Brain microvascular endothelial cell (primary cell): ENCODE results near the gene CAMK2D.
"Not testable (repeated sequence)": the region's sequence is repeated elsewhere in the genome, so short reads cannot be mapped to it uniquely, and the experiment has no call there.

Source experiments
- DNase-seq: peaks from one replicate; pipeline ENCODE4 v3.0.0-alpha.2; 2020
- H3K27ac ChIP-seq: fragments of 250-450 bp; sonication (Bioruptor Pico); 2 replicates; pipeline ENCODE4 v1.5.1; 2020; ENCODE audit warnings: mild to moderate bottlenecking, moderate library complexity
- H3K27me3 ChIP-seq: fragments of 250-450 bp; sonication (Bioruptor Pico); replicated peaks from 2 replicates; pipeline ENCODE4 v1.5.1; 2020; ENCODE audit warnings: mild to moderate bottlenecking
- H3K36me3 ChIP-seq: fragments of 250-450 bp; sonication (Bioruptor Pico); replicated peaks from 2 replicates; pipeline ENCODE4 v1.5.1; 2020; ENCODE audit warnings: mild to moderate bottlenecking
- H3K4me3 ChIP-seq: 2 replicates; pipeline ENCODE4 v1.5.1; 2011; ENCODE audit warnings: low read depth, mild to moderate bottlenecking, control low read depth, low read length, moderate library complexity
- in situ Hi-C: cut with HindIII; loops from 2 replicates; pipeline ENCODE4 v1.10.0; 2017; ENCODE audit warnings: low sequenced_read_pairs, low pct_ligation_motif_present
- TF ChIP-seq, protein P1 (sequence below): IDR thresholded peaks from 2 replicates; pipeline ENCODE4 v1.5.1; 2011; ENCODE audit warnings: low read depth, mild to moderate bottlenecking, moderate library complexity, low read length, control low read depth, inconsistent platforms; ENCODE audit errors: missing control alignments

The CAMK2D gene

DNA sequence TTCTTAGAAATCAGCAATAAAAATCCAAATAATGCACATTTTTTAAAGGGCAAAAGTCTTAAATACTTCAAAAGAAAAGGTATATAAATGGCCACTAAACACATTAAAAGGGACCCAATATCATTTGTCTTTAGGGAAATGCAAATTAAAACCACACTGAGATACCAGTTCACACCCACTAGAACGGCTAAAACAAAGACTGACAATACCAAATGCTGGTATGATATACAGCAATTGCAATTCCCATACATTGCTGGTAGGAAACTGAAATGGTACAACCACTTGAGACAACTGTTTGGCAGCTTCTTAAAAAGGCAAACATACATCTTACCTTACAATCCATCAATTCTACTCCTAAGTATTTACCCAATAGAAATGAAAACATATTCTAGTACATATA, 33.7 kb downstream of the CAMK2D start:
- no peaks in the 10 kb centered on the region for H3K36me3 ChIP-seq
- TF ChIP-seq, protein P1, sequence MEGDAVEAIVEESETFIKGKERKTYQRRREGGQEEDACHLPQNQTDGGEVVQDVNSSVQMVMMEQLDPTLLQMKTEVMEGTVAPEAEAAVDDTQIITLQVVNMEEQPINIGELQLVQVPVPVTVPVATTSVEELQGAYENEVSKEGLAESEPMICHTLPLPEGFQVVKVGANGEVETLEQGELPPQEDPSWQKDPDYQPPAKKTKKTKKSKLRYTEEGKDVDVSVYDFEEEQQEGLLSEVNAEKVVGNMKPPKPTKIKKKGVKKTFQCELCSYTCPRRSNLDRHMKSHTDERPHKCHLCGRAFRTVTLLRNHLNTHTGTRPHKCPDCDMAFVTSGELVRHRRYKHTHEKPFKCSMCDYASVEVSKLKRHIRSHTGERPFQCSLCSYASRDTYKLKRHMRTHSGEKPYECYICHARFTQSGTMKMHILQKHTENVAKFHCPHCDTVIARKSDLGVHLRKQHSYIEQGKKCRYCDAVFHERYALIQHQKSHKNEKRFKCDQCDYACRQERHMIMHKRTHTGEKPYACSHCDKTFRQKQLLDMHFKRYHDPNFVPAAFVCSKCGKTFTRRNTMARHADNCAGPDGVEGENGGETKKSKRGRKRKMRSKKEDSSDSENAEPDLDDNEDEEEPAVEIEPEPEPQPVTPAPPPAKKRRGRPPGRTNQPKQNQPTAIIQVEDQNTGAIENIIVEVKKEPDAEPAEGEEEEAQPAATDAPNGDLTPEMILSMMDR: no peak
- H3K27ac ChIP-seq: no peak overlapping the region
- no peaks in the 10 kb centered on the region for H3K27me3 ChIP-seq
- no peak for DNase-seq
- in situ Hi-C loops: no loop called here
- H3K4me3 ChIP-seq: no peak overlapping the region

GRCh38 chr4:113725963-113726362, 35.6 kb downstream of the CAMK2D start:
- no peak overlapping the region for H3K4me3 ChIP-seq
- no peaks in the 10 kb centered on the region for H3K36me3 ChIP-seq
- no peaks in the 10 kb centered on the region for H3K27me3 ChIP-seq
- in situ Hi-C loops: no loop called here
- no peak overlapping the region for H3K27ac ChIP-seq
- no peak for DNase-seq
- TF ChIP-seq, protein P1: no peak

DNA sequence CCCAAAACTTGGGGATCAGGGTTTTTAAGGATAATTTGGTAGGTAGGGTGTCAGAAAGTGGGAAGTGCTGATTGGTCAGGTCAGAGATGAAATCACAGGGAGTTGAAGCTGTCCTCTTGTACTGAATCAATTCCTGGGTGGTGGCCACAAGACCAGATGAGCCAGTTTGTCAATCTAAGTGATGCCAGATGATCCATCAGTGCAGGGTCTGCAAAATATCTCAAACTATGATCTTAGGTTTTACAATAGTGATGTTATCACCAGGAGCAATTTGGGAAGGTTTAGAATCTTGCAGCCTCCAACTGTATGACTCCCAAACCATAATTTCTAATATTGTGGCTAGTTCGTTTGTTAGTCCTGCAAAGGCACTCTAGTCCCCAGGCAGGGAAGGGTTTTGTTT, 43.3 kb downstream of the CAMK2D start:
- no peaks in the 10 kb centered on the region for H3K36me3 ChIP-seq
- H3K4me3 ChIP-seq: no peak overlapping the region
- no peak overlapping the region for H3K27ac ChIP-seq
- no peaks in the 10 kb centered on the region for H3K27me3 ChIP-seq
- in situ Hi-C loops: no loop called here
- no peak for DNase-seq
- TF ChIP-seq, protein P1: no peak

GRCh38 chr4:113711883-113712662, 49.5 kb downstream of the CAMK2D start:
- TF ChIP-seq, protein P1: no peak
- DNase-seq: no peak
- no peak overlapping the region for H3K4me3 ChIP-seq
- no peak overlapping the region for H3K27ac ChIP-seq
- H3K36me3 ChIP-seq: no peaks in the 10 kb centered on the region
- H3K27me3 ChIP-seq: no peaks in the 10 kb centered on the region
- in situ Hi-C loops: no loop called here

- TF ChIP-seq, protein P1: no peak
- Histone ChIP-seq H3K27ac (no peak overlapping the region), H3K36me3 (no peaks in the 10 kb centered on the region), H3K4me3 (no peak overlapping the region), H3K27me3 (no peaks in the 10 kb centered on the region)
- no peak for DNase-seq
- in situ Hi-C loops: no loop called here
Measured at GRCh38 chr4:113708250-113708649, 53.3 kb downstream of the CAMK2D start.

DNA sequence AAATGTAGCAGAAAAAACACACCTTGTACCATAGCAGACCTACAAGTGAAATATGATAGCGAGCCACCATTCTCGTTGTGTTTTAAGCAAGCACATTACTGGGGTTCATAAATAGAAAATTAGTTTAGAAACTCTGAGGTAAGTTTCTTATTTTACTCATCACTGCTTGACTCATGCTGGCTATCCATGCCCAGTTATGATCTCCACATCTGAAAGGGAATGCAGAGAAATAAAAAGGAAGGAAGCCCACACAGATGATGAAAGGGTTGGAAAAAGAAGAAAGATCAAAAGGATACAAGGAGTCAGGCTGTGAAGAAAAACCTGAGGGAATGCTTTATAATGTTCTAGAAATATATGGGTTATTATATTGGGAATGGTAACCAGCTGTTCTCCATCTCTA, 54.5 kb downstream of the CAMK2D start:
- no peak overlapping the region for H3K27ac ChIP-seq
- no peak for DNase-seq
- TF ChIP-seq, protein P1: no peak
- in situ Hi-C loops: no loop called here
- H3K36me3 ChIP-seq: no peaks in the 10 kb centered on the region
- H3K4me3 ChIP-seq: no peak overlapping the region
- H3K27me3 ChIP-seq: no peaks in the 10 kb centered on the region

DNA sequence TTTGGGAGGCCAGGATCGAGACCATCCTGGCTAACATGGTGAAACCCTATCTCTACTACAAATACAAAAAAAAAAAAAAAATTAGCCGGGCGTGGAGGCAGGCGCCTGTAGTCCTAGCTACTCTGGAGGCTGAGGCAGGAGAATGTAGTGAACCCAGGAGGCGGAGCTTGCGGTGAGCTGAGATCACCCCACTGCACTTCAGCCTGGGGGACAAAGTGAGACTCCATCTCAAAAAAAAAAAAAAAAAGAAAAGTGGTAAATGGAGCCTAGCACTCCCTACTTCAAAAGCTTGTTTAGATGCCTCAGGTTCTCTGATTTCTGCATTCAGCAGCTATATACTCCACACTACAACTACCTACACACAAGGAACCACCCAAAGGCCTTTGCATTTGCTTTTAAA, 56.4 kb downstream of the CAMK2D start:
- in situ Hi-C loops, DNase-seq: not testable (repeated sequence)

GRCh38 chr4:113702596-113702995, 58.9 kb downstream of the CAMK2D start:
- DNase-seq: peak; percentile 62
- H3K4me3 ChIP-seq, H3K27ac ChIP-seq, H3K36me3 ChIP-seq, in situ Hi-C loops, H3K27me3 ChIP-seq: not testable (repeated sequence)

More for the DNA sequence above, 56.4 kb downstream of the CAMK2D start:
- not testable (repeated sequence) for H3K4me3 ChIP-seq, H3K36me3 ChIP-seq, H3K27ac ChIP-seq, H3K27me3 ChIP-seq
